Measurements from ENCODE around the gene PRIM2.
"Not testable (repeated sequence)": the region's sequence is repeated elsewhere in the genome, so short reads cannot be mapped to it uniquely, and the experiment has no call there.

Gene PRIM2

DNA sequence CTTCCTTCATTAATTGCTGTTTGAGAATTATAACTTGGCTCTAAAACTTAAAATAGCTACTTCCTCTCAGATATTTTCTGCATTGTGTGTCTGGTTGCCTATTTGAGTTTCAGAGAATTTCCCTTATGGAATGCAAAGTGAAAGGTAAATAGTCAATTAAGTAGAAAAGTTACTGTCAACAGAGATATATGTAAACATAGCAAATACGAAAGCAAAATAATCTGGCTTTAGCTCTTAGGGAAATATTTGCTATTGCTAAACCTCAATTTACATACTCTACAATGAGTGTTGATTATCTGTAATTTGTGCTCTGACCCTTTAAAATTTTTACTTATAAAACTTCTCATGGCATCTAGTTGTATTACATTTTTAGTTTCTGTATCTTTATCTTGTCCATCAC is 54.3 kb downstream of the PRIM2 start:
- H3K27ac Mint-ChIP-seq; H3K4me3 Mint-ChIP-seq; ATAC-seq; H3K36me3 Mint-ChIP-seq; DNase-seq (ENCODE audit: low spot score in 2 of 2); H3K4me1 Mint-ChIP-seq; H3K9me3 Mint-ChIP-seq: not testable (repeated sequence)

DNA sequence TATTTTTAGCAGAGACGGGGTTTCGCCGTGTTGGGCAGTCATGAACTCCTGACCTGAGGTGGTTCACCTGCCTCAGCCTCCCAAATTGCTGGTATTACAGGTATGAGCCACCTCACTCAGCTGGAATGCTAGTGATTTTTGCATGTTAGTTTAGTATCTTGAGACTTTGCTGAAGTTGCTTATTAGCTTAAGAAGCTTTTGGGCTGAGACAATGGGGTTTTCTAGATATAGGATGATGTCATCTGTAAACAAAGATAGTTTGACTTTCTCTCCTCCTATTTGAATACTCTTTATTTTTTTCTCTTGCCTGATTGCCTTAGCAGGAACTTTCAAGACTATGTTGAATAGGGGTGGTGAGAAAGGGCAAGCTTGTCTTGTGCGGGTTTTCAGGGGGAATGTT is 57.3 kb downstream of the PRIM2 start:
- not testable (repeated sequence) for H3K4me3 Mint-ChIP-seq; H3K4me1 Mint-ChIP-seq; H3K36me3 Mint-ChIP-seq; H3K9me3 Mint-ChIP-seq; DNase-seq (ENCODE audit: low spot score in 2 of 2); H3K27ac Mint-ChIP-seq; ATAC-seq

DNA sequence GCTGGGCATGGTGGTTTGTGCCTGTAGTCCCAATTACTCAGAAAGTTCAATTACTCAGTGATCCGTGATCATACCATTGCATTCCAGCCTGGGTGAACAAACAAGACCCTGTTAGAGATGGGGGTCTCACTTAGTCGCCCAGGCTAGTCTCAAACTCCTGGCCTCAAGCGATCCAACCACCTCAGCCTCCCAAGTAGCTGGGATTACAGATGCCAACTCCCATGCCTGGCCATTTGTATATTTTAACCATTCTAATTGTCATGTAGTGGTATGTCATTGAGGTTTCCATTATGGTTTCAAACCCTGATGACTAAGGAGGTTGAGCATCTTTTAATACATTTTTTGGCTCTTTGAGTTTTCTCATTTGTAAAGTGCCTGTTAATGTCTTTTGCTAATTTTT is 58.7 kb downstream of the PRIM2 start:
- ATAC-seq; H3K27ac Mint-ChIP-seq; DNase-seq (ENCODE audit: low spot score in 2 of 2); H3K9me3 Mint-ChIP-seq; H3K4me1 Mint-ChIP-seq; H3K4me3 Mint-ChIP-seq: not testable (repeated sequence)
- H3K36me3 Mint-ChIP-seq: peaks cover 13% of the 10 kb centered on the region

DNA sequence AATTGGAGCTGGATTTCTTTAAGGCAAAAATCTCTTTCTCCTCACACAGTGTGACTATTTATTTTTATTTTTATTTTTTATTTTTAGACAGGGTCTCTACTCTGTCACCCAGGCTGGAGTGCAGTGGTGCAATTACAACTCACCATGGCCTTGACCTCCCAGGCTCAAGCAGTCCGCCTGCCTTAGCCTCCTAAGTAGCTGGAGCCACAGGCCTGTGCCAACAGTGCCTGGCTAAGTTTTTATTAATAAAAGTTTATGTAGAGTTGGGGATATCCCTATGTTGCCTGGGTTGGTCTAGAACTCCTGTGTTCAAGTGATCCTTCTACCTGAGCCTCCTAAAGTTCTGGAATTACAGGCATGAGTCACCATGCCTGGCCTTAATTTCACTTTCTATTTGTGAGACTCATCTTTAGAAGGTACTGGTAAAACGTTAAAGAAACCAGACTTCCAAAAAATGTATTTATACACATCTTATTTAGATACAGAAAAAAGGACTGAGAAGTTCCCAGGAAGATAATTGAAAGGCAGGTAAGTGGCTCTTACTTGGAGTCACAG is 71.7 kb downstream of the PRIM2 start:
- H3K4me3 Mint-ChIP-seq; ATAC-seq; H3K36me3 Mint-ChIP-seq; H3K9me3 Mint-ChIP-seq; H3K4me1 Mint-ChIP-seq; DNase-seq (ENCODE audit: low spot score in 2 of 2); H3K27ac Mint-ChIP-seq: not testable (repeated sequence)

DNA sequence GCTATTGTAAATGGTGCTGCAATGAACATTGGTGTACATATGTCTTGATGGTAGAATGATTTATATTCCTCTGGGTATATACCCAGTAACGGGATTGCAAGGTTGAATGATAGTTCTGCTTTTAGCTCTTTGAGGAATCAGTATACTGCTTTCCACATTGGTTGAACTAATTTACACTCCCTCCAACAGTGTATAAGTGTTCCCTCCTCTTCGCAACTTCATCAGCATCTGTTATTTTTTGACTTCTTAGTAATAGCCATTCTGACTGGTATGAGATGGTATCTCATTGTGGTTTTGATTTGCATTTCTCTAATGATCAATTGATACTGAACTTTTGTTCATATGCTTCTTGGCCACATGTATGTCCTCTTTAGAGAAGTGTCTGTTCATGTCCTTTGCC is 73.4 kb downstream of the PRIM2 start:
- not testable (repeated sequence) for ATAC-seq; H3K9me3 Mint-ChIP-seq; H3K36me3 Mint-ChIP-seq; DNase-seq (ENCODE audit: low spot score in 2 of 2); H3K27ac Mint-ChIP-seq; H3K4me3 Mint-ChIP-seq
- peaks cover 16% of the 10 kb centered on the region for H3K4me1 Mint-ChIP-seq

DNA sequence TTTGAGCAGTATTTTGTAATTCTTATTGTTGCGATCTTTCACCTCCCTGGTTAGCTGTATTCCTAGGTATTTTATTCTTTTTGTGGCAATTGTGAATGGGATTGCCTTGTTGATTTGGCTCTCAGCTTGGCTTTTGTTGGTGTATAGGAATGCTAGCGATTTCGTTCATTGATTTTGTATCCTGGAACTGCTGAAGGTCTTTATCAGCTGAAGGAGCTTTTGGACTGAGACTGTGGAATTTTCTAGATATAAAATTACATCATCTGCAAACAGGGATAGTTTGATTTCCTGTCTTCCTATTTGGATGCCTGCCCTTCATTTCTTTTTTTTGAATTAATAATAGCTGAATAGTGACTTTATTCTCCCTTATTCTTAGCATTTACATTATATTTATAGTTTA is 74.6 kb downstream of the PRIM2 start:
- H3K27ac Mint-ChIP-seq; ATAC-seq; DNase-seq (ENCODE audit: low spot score in 2 of 2); H3K36me3 Mint-ChIP-seq; H3K4me3 Mint-ChIP-seq: not testable (repeated sequence)
- Mint-ChIP-seq H3K9me3 (peaks cover 13% of the 10 kb centered on the region), H3K4me1 (peaks cover 17% of the 10 kb centered on the region)

DNA sequence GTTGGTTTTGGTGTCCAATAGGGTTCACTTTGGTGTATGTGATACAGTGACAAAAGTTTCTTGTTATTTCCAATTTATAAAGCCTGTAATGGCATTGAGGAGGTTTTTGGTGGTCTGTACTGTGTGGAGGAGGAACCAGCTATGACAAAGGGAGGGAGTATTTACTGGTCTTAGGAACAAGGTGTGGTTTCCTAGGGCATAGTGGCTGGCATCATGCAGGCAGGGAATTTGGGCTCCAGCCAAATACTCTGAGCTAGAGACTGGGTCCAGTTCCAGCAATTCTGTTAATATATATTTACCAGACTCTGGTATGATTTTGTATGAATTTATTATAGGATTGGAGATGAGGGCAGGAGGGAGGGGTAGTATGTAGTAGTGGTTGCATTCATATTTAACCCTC is 101.9 kb downstream of the PRIM2 start:
- H3K27ac Mint-ChIP-seq: not testable (repeated sequence)

DNA sequence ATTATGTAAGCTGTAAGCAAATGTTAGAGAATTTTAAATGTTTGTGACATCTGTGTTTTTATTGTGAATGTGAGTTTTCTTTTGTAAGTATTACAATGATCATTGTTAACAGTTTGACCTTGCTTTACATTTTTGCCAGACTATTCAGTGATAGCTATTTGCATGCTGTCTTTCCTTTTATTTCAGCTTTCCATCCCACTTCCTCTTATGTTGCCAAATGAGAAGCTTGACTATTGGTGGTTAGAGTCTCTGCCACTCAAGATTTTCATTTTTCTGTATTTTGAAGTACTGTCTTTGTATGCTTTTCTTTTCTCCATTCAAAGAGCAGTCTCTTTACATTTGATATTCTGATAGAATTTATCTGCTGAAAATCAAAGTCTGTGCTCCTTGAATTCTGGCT is 104.1 kb downstream of the PRIM2 start:
- Mint-ChIP-seq H3K4me3 (no peak overlapping the region), H3K36me3 (peaks cover 8% of the 10 kb centered on the region), H3K9me3 (no peaks in the 10 kb centered on the region), H3K27ac (no peak overlapping the region), H3K4me1 (peaks cover 17% of the 10 kb centered on the region)
- no peak for ATAC-seq
- no peak for DNase-seq (ENCODE audit: low spot score in 2 of 2)

More for the DNA sequence above, 101.9 kb downstream of the PRIM2 start:
- peaks cover 17% of the 10 kb centered on the region for H3K4me1 Mint-ChIP-seq
- not testable (repeated sequence) for ATAC-seq; H3K36me3 Mint-ChIP-seq; H3K4me3 Mint-ChIP-seq; H3K9me3 Mint-ChIP-seq; DNase-seq (ENCODE audit: low spot score in 2 of 2)

DNA sequence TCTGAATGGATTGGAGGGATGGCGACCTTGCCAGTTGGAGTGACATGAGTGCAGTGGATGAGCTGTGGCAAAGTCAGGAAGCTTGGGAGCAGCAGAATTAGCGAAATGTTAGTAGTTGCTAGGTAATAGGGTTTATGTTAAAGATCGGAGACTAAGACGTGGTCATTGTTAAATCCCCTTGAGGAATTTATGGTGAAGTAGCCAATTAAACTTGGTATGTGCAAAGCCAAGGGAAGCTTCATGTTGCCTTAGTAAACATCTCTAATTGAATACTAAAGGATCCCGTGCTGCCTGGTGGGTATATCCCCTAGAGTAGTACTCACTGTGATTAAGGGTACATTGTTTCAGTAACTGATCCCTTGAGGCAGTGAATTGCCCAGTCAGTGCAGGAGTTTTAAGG is 106.0 kb downstream of the PRIM2 start:
- DNase-seq (ENCODE audit: low spot score in 2 of 2) (no peak), ATAC-seq (no peak)
- Mint-ChIP-seq H3K27ac (no peak overlapping the region), H3K4me1 (peaks cover 17% of the 10 kb centered on the region), H3K4me3 (no peak overlapping the region), H3K9me3 (no peaks in the 10 kb centered on the region), H3K36me3 (peaks cover 8% of the 10 kb centered on the region)

DNA sequence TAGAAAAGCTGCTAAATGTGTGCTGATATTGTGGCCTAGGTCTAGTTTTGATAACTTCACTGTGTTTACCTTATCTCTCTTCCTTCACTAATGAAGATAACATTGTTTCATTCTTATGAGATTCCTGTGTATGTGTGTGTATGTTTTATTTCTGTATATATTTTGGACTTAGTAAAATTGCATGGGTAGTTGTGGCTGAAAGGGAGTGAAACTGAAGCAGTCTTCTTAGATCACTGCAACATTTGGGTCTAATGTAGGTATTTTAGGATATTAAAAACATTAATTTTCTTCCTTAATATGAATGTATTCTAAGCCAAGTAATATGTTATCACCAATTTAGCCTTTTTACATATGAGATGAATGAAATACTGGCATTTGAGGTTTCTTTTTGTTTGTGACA is 114.3 kb downstream of the PRIM2 start:
- not testable (repeated sequence) for DNase-seq (ENCODE audit: low spot score in 2 of 2); H3K36me3 Mint-ChIP-seq; H3K9me3 Mint-ChIP-seq; ATAC-seq; H3K4me3 Mint-ChIP-seq
- peak overlapping the region; percentile 55 for H3K27ac Mint-ChIP-seq
- H3K4me1 Mint-ChIP-seq: peaks cover 20% of the 10 kb centered on the region

DNA sequence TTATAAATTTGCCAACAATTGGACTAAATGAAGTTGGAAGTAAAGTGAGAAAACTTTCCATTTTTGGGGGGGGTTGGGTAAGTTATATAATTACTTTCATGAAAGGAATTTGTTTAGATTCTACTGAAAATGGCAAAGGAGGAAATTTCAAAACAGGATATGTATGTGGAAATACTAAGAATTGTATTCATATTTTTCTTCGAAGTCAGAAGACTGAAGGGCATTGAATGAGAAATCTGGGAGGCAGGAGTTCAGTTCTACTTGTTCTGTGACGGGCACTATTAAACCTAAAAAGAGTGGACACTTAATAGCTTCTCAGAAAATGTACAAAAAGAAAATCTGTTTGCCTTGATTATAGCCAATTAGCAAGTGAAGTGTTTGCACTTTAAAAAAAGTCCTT is 114.7 kb downstream of the PRIM2 start:
- H3K4me3 Mint-ChIP-seq: no peak overlapping the region
- H3K27ac Mint-ChIP-seq: peak overlapping the region; percentile 55
- no peaks in the 10 kb centered on the region for H3K36me3 Mint-ChIP-seq
- no peaks in the 10 kb centered on the region for H3K9me3 Mint-ChIP-seq
- ATAC-seq (no peak), DNase-seq (ENCODE audit: low spot score in 2 of 2) (no peak)
- H3K4me1 Mint-ChIP-seq: peaks cover 20% of the 10 kb centered on the region

DNA sequence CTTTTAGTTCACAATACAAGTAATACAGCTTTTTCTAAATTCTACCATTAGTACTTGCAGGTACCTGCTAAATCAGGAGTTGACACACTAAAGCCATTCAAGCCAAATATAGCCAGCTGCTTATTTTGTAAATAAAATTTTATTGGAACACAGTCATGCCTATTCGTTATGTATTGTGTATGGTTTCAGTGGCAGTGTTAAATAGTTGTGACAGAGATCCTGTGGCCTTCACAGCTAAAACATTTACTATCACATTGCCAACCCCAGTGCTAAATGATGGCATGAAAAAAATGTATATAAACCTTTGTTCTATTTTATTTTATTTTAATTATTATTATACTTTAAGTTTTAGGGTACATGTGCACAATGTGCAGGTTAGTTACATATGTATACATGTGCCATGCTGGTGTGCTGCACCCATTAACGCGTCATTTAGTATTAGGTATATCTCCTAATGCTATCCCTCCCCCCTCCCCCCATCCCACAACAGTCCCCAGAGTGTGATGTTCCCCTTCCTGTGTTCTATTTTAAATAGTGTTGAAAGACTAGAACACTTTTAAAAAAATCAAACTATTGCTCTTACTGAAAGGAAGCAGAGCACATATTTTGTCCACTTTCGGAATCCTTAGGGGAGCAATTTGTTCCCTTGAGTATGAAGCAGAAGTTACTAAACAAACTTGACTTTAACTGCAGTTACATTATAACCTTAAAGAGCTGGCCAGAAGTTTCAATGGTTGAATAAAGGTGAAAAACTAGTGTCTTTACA is 115.7 kb downstream of the PRIM2 start:
- Mint-ChIP-seq H3K4me3 (no peak overlapping the region), H3K9me3 (no peaks in the 10 kb centered on the region), H3K27ac (peak overlapping the region; percentile 64), H3K4me1 (peaks cover 20% of the 10 kb centered on the region), H3K36me3 (no peaks in the 10 kb centered on the region)
- no peak for DNase-seq (ENCODE audit: low spot score in 2 of 2)
- no peak for ATAC-seq

DNA sequence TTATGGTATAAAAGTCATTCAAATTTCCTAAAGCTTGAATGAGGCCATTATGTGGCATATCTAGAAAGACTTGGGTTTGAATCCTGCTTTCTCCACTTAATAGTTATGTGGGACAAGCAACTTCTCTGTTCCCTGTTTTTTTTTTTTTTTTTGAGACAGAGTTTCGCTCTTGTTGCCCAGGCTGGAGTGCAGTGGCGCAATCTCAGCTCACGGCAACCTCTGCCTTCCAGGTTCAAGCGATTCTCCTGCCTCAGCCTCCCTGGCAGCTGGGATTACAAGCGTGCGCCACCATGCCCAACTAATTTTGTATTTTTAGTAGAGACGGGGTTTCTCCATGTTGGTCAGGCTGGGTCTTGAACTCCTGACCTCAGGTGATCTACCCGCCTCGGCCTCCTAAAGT is 116.4 kb downstream of the PRIM2 start:
- DNase-seq (ENCODE audit: low spot score in 2 of 2); H3K4me3 Mint-ChIP-seq; ATAC-seq; H3K9me3 Mint-ChIP-seq; H3K36me3 Mint-ChIP-seq: not testable (repeated sequence)
- Mint-ChIP-seq H3K27ac (peak overlapping the region; percentile 64), H3K4me1 (peaks cover 20% of the 10 kb centered on the region)

DNA sequence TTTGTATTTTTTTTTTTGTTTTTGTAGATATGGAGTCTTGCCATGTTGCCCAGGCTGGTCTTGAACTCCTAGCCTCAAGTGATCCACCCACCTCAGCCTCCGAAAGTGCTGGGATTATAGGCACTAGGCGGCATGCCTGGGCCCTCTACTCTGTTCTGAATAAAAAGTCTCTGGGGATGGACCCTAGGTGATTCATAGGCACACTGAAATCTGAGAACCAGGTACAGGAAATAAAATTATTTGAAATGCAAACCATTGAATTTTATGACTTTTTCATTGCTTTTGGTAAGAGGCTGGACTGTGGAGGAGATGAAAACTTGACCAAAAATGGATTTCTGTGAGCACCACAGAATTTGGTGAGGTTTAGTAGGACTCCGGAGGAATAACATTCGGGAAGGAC is 117.5 kb downstream of the PRIM2 start:
- H3K4me3 Mint-ChIP-seq: no peak overlapping the region
- ATAC-seq (no peak), DNase-seq (ENCODE audit: low spot score in 2 of 2) (no peak)
- no peaks in the 10 kb centered on the region for H3K36me3 Mint-ChIP-seq
- no peak overlapping the region for H3K27ac Mint-ChIP-seq
- no peaks in the 10 kb centered on the region for H3K9me3 Mint-ChIP-seq
- peaks cover 20% of the 10 kb centered on the region for H3K4me1 Mint-ChIP-seq

DNA sequence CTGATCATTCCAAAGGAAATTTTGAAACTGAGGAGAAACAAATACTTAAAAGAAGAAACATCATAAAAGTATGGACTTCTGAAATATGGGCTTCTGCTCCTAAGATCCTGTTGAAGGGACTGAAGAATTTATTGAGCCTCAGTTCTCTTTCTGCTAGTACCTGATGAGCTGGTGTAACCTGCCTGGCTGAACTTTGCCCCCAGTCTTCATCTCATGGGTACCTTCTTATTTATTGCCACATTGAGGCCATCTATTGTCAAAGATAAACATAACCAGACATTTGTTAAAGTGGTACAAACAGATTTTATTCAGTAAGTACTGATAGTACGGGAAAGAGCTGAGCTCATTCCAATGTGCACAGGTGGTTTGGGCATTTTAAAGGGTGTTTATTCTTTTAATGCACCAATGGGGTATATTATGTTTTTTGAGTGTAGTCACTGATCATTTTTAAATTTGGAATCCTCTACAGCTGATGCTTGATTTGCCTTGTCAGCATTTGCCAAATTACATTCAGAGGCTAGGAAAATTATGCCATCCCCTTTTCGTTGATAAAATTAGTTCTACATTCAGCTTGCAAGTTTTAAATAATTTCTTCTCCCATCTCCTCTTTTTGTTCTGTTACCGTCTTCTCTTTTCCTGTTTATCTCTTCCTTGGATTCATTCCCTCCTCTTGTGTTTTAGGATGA is 118.2 kb downstream of the PRIM2 start:
- Mint-ChIP-seq H3K4me1 (peaks cover 20% of the 10 kb centered on the region), H3K27ac (no peak overlapping the region), H3K36me3 (no peaks in the 10 kb centered on the region), H3K9me3 (no peaks in the 10 kb centered on the region), H3K4me3 (no peak overlapping the region)
- DNase-seq (ENCODE audit: low spot score in 2 of 2): no peak
- no peak for ATAC-seq

DNA sequence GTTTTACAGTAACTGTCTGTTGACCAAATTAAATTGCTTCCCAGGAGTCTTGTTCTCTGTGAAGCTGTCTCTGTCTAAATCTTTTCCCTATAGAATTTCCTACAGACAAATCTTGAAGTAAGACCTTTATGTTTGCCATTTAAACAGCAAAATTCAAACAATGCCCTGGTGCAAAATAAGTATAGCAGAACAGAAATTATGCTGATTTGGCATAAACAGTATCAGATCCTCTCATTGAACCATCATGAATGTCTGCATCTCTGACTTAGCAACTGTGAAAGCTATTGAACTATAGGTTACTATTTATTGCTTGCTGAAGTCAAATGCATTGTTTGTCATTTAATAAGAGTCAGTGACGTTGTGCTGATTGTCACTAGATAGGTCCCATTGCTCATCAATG is 123.3 kb downstream of the PRIM2 start:
- peaks cover 13% of the 10 kb centered on the region for H3K4me1 Mint-ChIP-seq
- H3K27ac Mint-ChIP-seq; H3K36me3 Mint-ChIP-seq; H3K4me3 Mint-ChIP-seq; DNase-seq (ENCODE audit: low spot score in 2 of 2); H3K9me3 Mint-ChIP-seq; ATAC-seq: not testable (repeated sequence)
